Keratinocyte (primary cell): ENCODE measurements around the gene ZNRF4. TPM values are rescaled to one million over a fixed set of nuclear protein-coding genes. Genes with fewer than 3 reads are reported as not detected.

Experiments used
- DNase-seq: peaks from one replicate; pipeline ENCODE4 v3.0.0-alpha.2; 2011; ENCODE audit warnings: low read depth, missing footprints, low spot score
- FAIRE-seq: peaks from 2 replicates; lab custom pipeline; 2011; peaks lifted over from hg19 to GRCh38; lab: Jason Lieb, UNC
- H2AFZ ChIP-seq: 2 replicates; pipeline ENCODE4 v1.6.0; 2012; ENCODE audit warnings: low read length, control low read depth, inconsistent platforms; ENCODE audit not compliant: control insufficient read depth
- H3K27ac ChIP-seq: 2 replicates; pipeline ENCODE4 v1.5.1; 2011; ENCODE audit warnings: low read length; ENCODE audit not compliant: control insufficient read depth, insufficient read depth
- H3K27me3 ChIP-seq: 3 replicates; pipeline ENCODE4 v1.6.0; 2011; ENCODE audit warnings: low read length; ENCODE audit not compliant: control insufficient read depth, insufficient read depth; ENCODE audit errors: extremely low read depth
- H3K36me3 ChIP-seq, 2 experiments: 2 replicates in 1 of 2; 3 replicates in 1 of 2; pipeline ENCODE4 v1.5.1; 2011; ENCODE audit warnings: low read length in 2 of 2, mild to moderate bottlenecking in 1 of 2; ENCODE audit not compliant: control insufficient read depth in 2 of 2, insufficient read depth in 2 of 2; ENCODE audit errors: extremely low read depth in 1 of 2
- H3K4me1 ChIP-seq: 3 replicates; pipeline ENCODE4 v1.5.1; 2011; ENCODE audit warnings: low read length; ENCODE audit not compliant: control insufficient read depth, insufficient read depth; ENCODE audit errors: extremely low read depth
- H3K4me2 ChIP-seq: 3 replicates; pipeline ENCODE4 v1.6.0; 2011; ENCODE audit warnings: low read depth, low read length; ENCODE audit not compliant: control insufficient read depth, insufficient read depth; ENCODE audit errors: extremely low read depth
- H3K4me3 ChIP-seq, 3 experiments: fragments of 200-600 bp in 1 of 3; sonication (generic) in 1 of 3; 2 replicates in 2 of 3; 3 replicates in 1 of 3; pipeline ENCODE4 v1.5.1; 2011 to 2016; ENCODE audit warnings: low read length in 3 of 3, mild to moderate bottlenecking in 3 of 3, control low read depth in 2 of 3, inconsistent platforms in 1 of 3, low read depth in 1 of 3, mixed read lengths in 1 of 3, mixed run types in 1 of 3, moderate library complexity in 1 of 3; ENCODE audit not compliant: control insufficient read depth in 2 of 3, insufficient read depth in 2 of 3; ENCODE audit errors: extremely low read depth in 1 of 3
- H3K79me2 ChIP-seq: 2 replicates; pipeline ENCODE4 v1.6.0; 2012; ENCODE audit warnings: low read length; ENCODE audit not compliant: control insufficient read depth, insufficient read depth
- H3K9ac ChIP-seq: 3 replicates; pipeline ENCODE4 v1.6.0; 2011; ENCODE audit warnings: low read length; ENCODE audit not compliant: control insufficient read depth, insufficient read depth; ENCODE audit errors: extremely low read depth
- H3K9me1 ChIP-seq: 3 replicates; pipeline ENCODE4 v1.6.0; 2011; ENCODE audit warnings: low read length; ENCODE audit not compliant: control insufficient read depth, insufficient read depth; ENCODE audit errors: extremely low read depth
- H3K9me3 ChIP-seq: 2 replicates; pipeline ENCODE4 v1.5.1; 2012; ENCODE audit warnings: low read depth, low read length; ENCODE audit not compliant: control insufficient read depth
- H4K20me1 ChIP-seq: 3 replicates; pipeline ENCODE4 v1.6.0; 2011; ENCODE audit warnings: low read length; ENCODE audit not compliant: control insufficient read depth, insufficient read depth; ENCODE audit errors: extremely low read depth
- CTCF ChIP-seq, 3 experiments: IDR thresholded peaks in 1 of 3; conservative IDR thresholded peaks in 1 of 3; optimal IDR thresholded peaks in 1 of 3; 2 replicates in 2 of 3; 3 replicates in 1 of 3; pipeline versions ENCODE3 to v1.5.1; 2011; ENCODE audit warnings: low read length in 3 of 3, mild to moderate bottlenecking in 3 of 3, moderate library complexity in 2 of 3, control low read depth in 1 of 3, inconsistent platforms in 1 of 3; ENCODE audit not compliant: insufficient read depth in 2 of 3; ENCODE audit errors: extremely low read depth in 1 of 3
- EZH2 ChIP-seq: IDR thresholded peaks from one replicate; pipeline ENCODE4 v1.6.1; 2012; ENCODE audit warnings: inconsistent platforms, mild to moderate bottlenecking, low read length, moderate library complexity
- dilution Hi-C: fragments of 300-500 bp; cut with MboI; formaldehyde crosslinking; loops from one replicate; pipeline ENCODE4 v1.7.0; 2020; ENCODE audit warnings: low sequenced_read_pairs; ENCODE audit not compliant: extremely low pct_ligation_motif_present
- polyA plus RNA-seq, 5 experiments: library from polyadenylated mRNA; depleted of rRNA in 3 of 5; stranded (reverse) in 3 of 5; stranded (forward) in 1 of 5; unstranded in 1 of 5; fragments of >200 nt; gene quantifications; 1 replicate in 1 of 5; 2 replicates in 3 of 5; 3 replicates in 1 of 5; pipeline versions ENCODE4 v1.2.1 to v1.2.3, GENCODE V29; 2011 to 2012; ENCODE audit warnings: missing spikeins in 2 of 5, low read depth in 1 of 5, low replicate concordance in 1 of 5

ZNRF4 gene
- polyA plus RNA-seq, 1 donor (not counting 4 experiments of a cell fraction or from before 2014, with no cell fraction given): not detected

- dilution Hi-C loops: no loop called here
- H2AFZ ChIP-seq: no peak overlapping the region
- H3K9me1 ChIP-seq: no peaks in the 10 kb centered on the region
- DNase-seq: no peak
- FAIRE-seq: no peak
- H3K79me2 ChIP-seq: no peaks in the 10 kb centered on the region
- H4K20me1 ChIP-seq: no peaks in the 10 kb centered on the region
- peaks cover 2% of the 10 kb centered on the region for H3K4me1 ChIP-seq
- H3K4me2 ChIP-seq: no peak overlapping the region
- H3K9ac ChIP-seq: no peak overlapping the region
- H3K9me3 ChIP-seq: no peaks in the 10 kb centered on the region
- TF ChIP-seq EZH2: no peak
- TF ChIP-seq CTCF (optimal IDR thresholded peaks at IDR 0.05 in 1 of 3, IDR thresholded peaks at IDR 0.05 in 1 of 3, conservative IDR thresholded peaks at IDR 0.05 in 1 of 3; ENCODE audit: extremely low read depth in 1 of 3, insufficient read depth in 2 of 3, low read length in 3 of 3): no peak
- no peak overlapping the region for H3K27ac ChIP-seq
- H3K36me3 ChIP-seq: no peaks in the 10 kb centered on the region
- no peak overlapping the region for H3K4me3 ChIP-seq
- no peaks in the 10 kb centered on the region for H3K27me3 ChIP-seq
Observed at GRCh38 chr19:5440299-5440698, 14.9 kb upstream of the ZNRF4 start.

GRCh38 chr19:5443723-5444122 is 11.5 kb upstream of the ZNRF4 start:
- Histone ChIP-seq H3K27ac (no peak overlapping the region), H3K36me3 (no peaks in the 10 kb centered on the region), H3K4me2 (no peak overlapping the region), H3K4me3 (no peak overlapping the region), H3K9me1 (no peaks in the 10 kb centered on the region), H3K9me3 (no peaks in the 10 kb centered on the region), H3K27me3 (peaks cover 13% of the 10 kb centered on the region), H2AFZ (no peak overlapping the region), H3K79me2 (no peaks in the 10 kb centered on the region), H3K4me1 (no peaks in the 10 kb centered on the region), H3K9ac (no peak overlapping the region), H4K20me1 (no peaks in the 10 kb centered on the region)
- TF ChIP-seq EZH2 (no peak), CTCF (optimal IDR thresholded peaks at IDR 0.05 in 1 of 3, IDR thresholded peaks at IDR 0.05 in 1 of 3, conservative IDR thresholded peaks at IDR 0.05 in 1 of 3; ENCODE audit: extremely low read depth in 1 of 3, insufficient read depth in 2 of 3, low read length in 3 of 3) (no peak)
- dilution Hi-C loops: no loop called here
- DNase-seq (no peak), FAIRE-seq (no peak)
